SU-DHL-6 (cell line): ENCODE data around the gene THBS3.

Experiments
- EZH2phosphoT487 ChIP-seq: fragments of 200-600 bp; sonication (generic), shearing (Covaris generic); conservative IDR thresholded peaks from 2 replicates; pipeline ENCODE4 v1.6.1; 2018; ENCODE audit warnings: mild to moderate bottlenecking, antibody characterized with exemption, low read length, moderate library complexity, mixed read lengths
- TF ChIP-seq, protein P1 (sequence below): fragments of 200-600 bp; sonication (generic); IDR thresholded peaks from one replicate; pipeline ENCODE4 v1.5.1; 2017; ENCODE audit warnings: antibody characterized with exemption, mild to moderate bottlenecking, low read length, moderate library complexity; ENCODE audit not compliant: insufficient read depth, poor library complexity, severe bottlenecking

DNA sequence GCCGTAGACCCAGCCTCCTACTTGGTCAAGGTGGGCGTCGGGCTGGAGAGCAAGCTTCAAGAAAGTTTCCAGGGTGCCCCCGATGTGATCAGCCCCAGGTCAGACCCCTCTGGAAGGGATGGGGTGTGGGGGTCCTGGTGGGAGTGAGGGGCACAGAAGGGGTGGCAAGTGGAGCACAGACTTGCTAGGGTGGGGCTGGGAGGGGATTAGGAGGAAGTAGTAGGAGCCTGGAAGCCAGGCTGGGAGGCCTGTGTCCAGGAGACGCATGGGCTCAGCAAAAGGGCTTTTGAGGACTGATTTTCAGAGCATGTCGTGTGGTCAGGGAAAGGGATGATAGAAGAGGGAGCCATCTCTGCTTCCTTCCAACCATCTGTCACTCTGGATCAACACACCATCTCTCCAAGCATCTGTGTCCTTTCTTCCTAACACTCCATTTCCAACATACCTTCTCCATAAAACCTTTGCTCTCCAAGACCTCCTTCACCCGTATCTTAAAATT lies 25.6 kb downstream of the THBS3 start:
- TF ChIP-seq, protein P1, sequence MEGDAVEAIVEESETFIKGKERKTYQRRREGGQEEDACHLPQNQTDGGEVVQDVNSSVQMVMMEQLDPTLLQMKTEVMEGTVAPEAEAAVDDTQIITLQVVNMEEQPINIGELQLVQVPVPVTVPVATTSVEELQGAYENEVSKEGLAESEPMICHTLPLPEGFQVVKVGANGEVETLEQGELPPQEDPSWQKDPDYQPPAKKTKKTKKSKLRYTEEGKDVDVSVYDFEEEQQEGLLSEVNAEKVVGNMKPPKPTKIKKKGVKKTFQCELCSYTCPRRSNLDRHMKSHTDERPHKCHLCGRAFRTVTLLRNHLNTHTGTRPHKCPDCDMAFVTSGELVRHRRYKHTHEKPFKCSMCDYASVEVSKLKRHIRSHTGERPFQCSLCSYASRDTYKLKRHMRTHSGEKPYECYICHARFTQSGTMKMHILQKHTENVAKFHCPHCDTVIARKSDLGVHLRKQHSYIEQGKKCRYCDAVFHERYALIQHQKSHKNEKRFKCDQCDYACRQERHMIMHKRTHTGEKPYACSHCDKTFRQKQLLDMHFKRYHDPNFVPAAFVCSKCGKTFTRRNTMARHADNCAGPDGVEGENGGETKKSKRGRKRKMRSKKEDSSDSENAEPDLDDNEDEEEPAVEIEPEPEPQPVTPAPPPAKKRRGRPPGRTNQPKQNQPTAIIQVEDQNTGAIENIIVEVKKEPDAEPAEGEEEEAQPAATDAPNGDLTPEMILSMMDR, result no peak
- no peak for TF ChIP-seq EZH2phosphoT487
